Left lung (tissue), 10 donors: ENCODE measurements around the gene LELP1. TPM values are rescaled to one million over a fixed set of nuclear protein-coding genes. Genes with fewer than 3 reads are reported as not detected.

Source experiments
- ATAC-seq: fragments of 200-7000 bp; cut with Tn5 transposase; one replicate; pipeline ENCODE4 v1.9.1; 2020; ENCODE audit warnings: moderate library complexity
- DNase-seq, 4 donors: peaks; one replicate each; pipeline ENCODE4 v3.0.0-alpha.2; 2013 to 2020
- H3K27ac ChIP-seq, 2 donors: fragments of 200-600 bp; sonication (generic) in 1 of 2; one replicate each; pipeline versions ENCODE4 v1.5.0 to v1.8.0; 2020 to 2021
- H3K27me3 ChIP-seq, 2 donors: fragments of 200-600 bp; sonication (generic) in 1 of 2; one replicate each; pipeline versions ENCODE4 v1.5.0 to v1.8.0; 2020 to 2021
- H3K36me3 ChIP-seq, 2 donors: fragments of 200-600 bp; sonication (generic) in 1 of 2; one replicate each; pipeline versions ENCODE4 v1.5.0 to v1.8.0; 2020 to 2021
- H3K4me1 ChIP-seq, 2 donors: fragments of 200-600 bp; one replicate each; pipeline ENCODE4 v1.8.0; 2021
- H3K4me3 ChIP-seq, 2 donors: fragments of 200-600 bp; sonication (generic) in 1 of 2; one replicate each; pipeline versions ENCODE4 v1.5.0 to v1.8.0; 2020 to 2021; ENCODE audit warnings: mild to moderate bottlenecking in 1 of 2
- H3K9me3 ChIP-seq, 2 donors: fragments of 200-600 bp; sonication (generic) in 1 of 2; one replicate each; pipeline versions ENCODE4 v1.5.0 to v1.8.0; 2020 to 2021
- CTCF ChIP-seq, 2 donors: fragments of 200-600 bp; sonication (generic) in 1 of 2; IDR thresholded peaks; one replicate each; pipeline versions ENCODE4 v1.5.0 to v1.8.0; 2021; ENCODE audit warnings: antibody characterized with exemption in 2 of 2
- intact Hi-C, 2 donors: fragments of 100-400 bp; cut with DNase I; formaldehyde crosslinking; loops; one replicate each; pipeline versions ENCODE4 v1.11.2 to v1.14.2; 2022
- polyA plus RNA-seq, 6 donors: library from polyadenylated mRNA; unstranded; fragments of 120-200 nt; gene quantifications; one replicate each; pipeline ENCODE4 v1.2.1, GENCODE V29; 2013; ENCODE audit not compliant: insufficient read length in 6 of 6
- total RNA-seq, 2 donors: library from RNA; stranded (reverse); fragmentation: NEBNext Ultra II Directional; extraction: Animal tissue kit (Norgen Biotek cat#: 25700); gene quantifications; one replicate each; pipeline ENCODE4 v1.2.1, GENCODE V29; 2021
- donor health status: DM: no; HTN: yes; CAD: no.
- donor health status: DM: no; HTN: no; CAD: no.

LELP1 gene
- total and polyA plus RNA-seq, 8 donors, result not detected

GRCh38 chr1:153202006-153202405, 1.2 kb upstream of the LELP1 start:
- Histone ChIP-seq H3K4me1 (no peaks in the 10 kb centered on the region), H3K4me3 (no peak overlapping the region), H3K27ac (no peak overlapping the region), H3K9me3 (no peaks in the 10 kb centered on the region), H3K27me3 (peaks cover 0 to 24% of the 10 kb centered on the region in 2 donors), H3K36me3 (no peaks in the 10 kb centered on the region)
- intact Hi-C loops, result no loop called here
- ATAC-seq (no peak), DNase-seq (no peak)
- TF ChIP-seq CTCF (IDR thresholded peaks at IDR 0.05), result no peak

- intact Hi-C loops, result no loop called here
- no peaks in the 10 kb centered on the region for H3K9me3 ChIP-seq
- peaks cover 0 to 42% of the 10 kb centered on the region in 2 donors for H3K27me3 ChIP-seq
- H3K27ac ChIP-seq, result no peak overlapping the region
- no peak overlapping the region for H3K4me3 ChIP-seq
- no peaks in the 10 kb centered on the region for H3K36me3 ChIP-seq
- DNase-seq, result no peak
- no peak for TF ChIP-seq CTCF (IDR thresholded peaks at IDR 0.05)
- no peaks in the 10 kb centered on the region for H3K4me1 ChIP-seq
- no peak for ATAC-seq
These were observed 3.4 kb downstream of the LELP1 start for GRCh38 chr1:153206631-153207030.

- ATAC-seq (no peak), DNase-seq (no peak)
- H3K36me3 ChIP-seq, result no peaks in the 10 kb centered on the region
- intact Hi-C loops, result no loop called here
- peaks cover 0 to 37% of the 10 kb centered on the region in 2 donors for H3K27me3 ChIP-seq
- no peak overlapping the region for H3K27ac ChIP-seq
- no peak overlapping the region for H3K4me3 ChIP-seq
- no peaks in the 10 kb centered on the region for H3K4me1 ChIP-seq
- TF ChIP-seq CTCF (IDR thresholded peaks at IDR 0.05), result no peak
- H3K9me3 ChIP-seq, result no peaks in the 10 kb centered on the region
These were observed 7.0 kb downstream of the LELP1 start for GRCh38 chr1:153210206-153210605.

- TF ChIP-seq CTCF (IDR thresholded peaks at IDR 0.05), result no peak
- Histone ChIP-seq H3K4me3 (no peak overlapping the region), H3K36me3 (no peaks in the 10 kb centered on the region), H3K27me3 (peaks cover 0 to 27% of the 10 kb centered on the region in 2 donors), H3K9me3 (no peaks in the 10 kb centered on the region), H3K4me1 (no peaks in the 10 kb centered on the region), H3K27ac (no peak overlapping the region)
- no peak for DNase-seq
- intact Hi-C loops, result no loop called here
- no peak for ATAC-seq
These were observed 9.0 kb downstream of the LELP1 start for GRCh38 chr1:153212201-153212600.

- Histone ChIP-seq H3K27ac (no peak overlapping the region), H3K36me3 (no peaks in the 10 kb centered on the region), H3K9me3 (no peaks in the 10 kb centered on the region), H3K4me1 (no peaks in the 10 kb centered on the region), H3K27me3 (peaks cover 0 to 19% of the 10 kb centered on the region in 2 donors), H3K4me3 (no peak overlapping the region)
- ATAC-seq (no peak), DNase-seq (no peak)
- intact Hi-C loops, result no loop called here
- TF ChIP-seq CTCF (IDR thresholded peaks at IDR 0.05), result no peak
These were observed 10.3 kb downstream of the LELP1 start for GRCh38 chr1:153213519-153213918.
